GM23248 (cell line): ENCODE data around the gene IFT122.
"Not testable (repeated sequence)": the region's sequence is repeated elsewhere in the genome, so short reads cannot be mapped to it uniquely, and the experiment has no call there.

Experiments used
- EZH2 ChIP-seq: fragments of 200-600 bp; sonication (generic); IDR thresholded peaks from 2 replicates; pipeline ENCODE4 v1.6.1; 2018; ENCODE audit warnings: antibody characterized with exemption, mild to moderate bottlenecking; ENCODE audit not compliant: insufficient read depth, poor library complexity, severe bottlenecking
- EZH2phosphoT487 ChIP-seq: fragments of 200-600 bp; sonication (generic); IDR thresholded peaks from 2 replicates; pipeline ENCODE4 v1.6.1; 2018; ENCODE audit warnings: antibody characterized with exemption, moderate library complexity, mild to moderate bottlenecking, low read depth; ENCODE audit not compliant: insufficient read depth

GRCh38 chr3:129481225-129481765 is 41.3 kb downstream of the IFT122 start:
- TF ChIP-seq EZH2phosphoT487, EZH2: not testable (repeated sequence)
